Activated naive CD8-positive, alpha-beta T cell treated with anti-CD3 and anti-CD28 coated beads for 36 hours (primary cell): ENCODE results near the gene EFEMP2. TPM values are rescaled to one million over a fixed set of nuclear protein-coding genes. Genes with fewer than 3 reads are reported as not detected.

Experiments used
- DNase-seq: peaks from one replicate; pipeline ENCODE4 v3.0.0; 2021
- H3K27ac Mint-ChIP-seq: one replicate; pipeline ENCODE4 v1.8.0; 2022; ENCODE audit warnings: mild to moderate bottlenecking, moderate library complexity, mixed read lengths
- H3K27me3 Mint-ChIP-seq: one replicate; pipeline ENCODE4 v1.8.0; 2022; ENCODE audit warnings: mild to moderate bottlenecking, mixed read lengths
- H3K36me3 Mint-ChIP-seq: one replicate; pipeline ENCODE4 v1.8.0; 2021; ENCODE audit warnings: mild to moderate bottlenecking, mixed read lengths
- H3K4me1 Mint-ChIP-seq: one replicate; pipeline ENCODE4 v1.8.0; 2021; ENCODE audit warnings: mixed read lengths
- H3K4me3 Mint-ChIP-seq: one replicate; pipeline ENCODE4 v1.8.0; 2022; ENCODE audit warnings: mild to moderate bottlenecking, moderate library complexity, mixed read lengths
- H3K9me3 Mint-ChIP-seq: one replicate; pipeline ENCODE4 v1.8.0; 2022; ENCODE audit warnings: mixed read lengths
- total RNA-seq, 2 experiments: library from RNA; stranded (reverse); gene quantifications; one replicate each; pipeline ENCODE4 v1.2.3, GENCODE V29; 2021

The EFEMP2 gene
- 1 to 10 TPM; 8.5 to 8.9 TPM for total RNA-seq

DNA sequence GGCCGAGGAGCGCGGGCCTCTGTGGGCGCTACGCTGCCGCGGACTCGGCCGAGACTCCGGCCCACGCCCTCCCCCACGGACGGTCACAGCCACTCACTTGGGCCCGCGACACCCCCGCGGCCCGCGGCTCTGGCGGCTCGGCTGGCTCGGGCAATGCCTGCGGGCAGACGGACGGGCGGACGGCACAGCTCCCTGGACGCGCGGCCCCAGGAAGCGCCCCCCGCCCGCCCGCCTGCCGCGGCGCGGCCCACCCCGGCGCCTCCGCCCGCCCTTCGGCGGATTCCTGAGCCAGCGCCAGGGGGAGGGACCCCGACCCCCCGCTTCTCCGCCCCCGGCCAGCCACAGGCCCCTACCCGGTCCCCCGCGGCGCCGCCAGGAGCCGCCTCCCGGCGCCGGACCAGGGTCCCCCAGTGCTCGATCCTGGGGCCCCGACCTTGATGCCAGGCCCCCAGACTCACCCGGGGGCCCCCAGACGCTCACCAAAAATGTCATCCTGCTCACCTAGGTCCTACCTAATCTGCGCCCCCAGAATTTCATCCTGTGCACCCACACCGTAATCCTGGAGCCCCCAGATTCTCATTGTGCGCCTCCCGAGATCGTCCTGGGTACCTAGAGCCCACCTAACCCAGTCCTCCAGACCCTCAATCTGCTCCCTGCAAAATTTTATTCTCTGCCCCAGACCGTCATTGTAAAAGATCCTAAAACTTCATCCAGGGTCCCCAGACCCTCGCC is at the start of gene EFEMP2:
EFEMP2 (minus strand) TSS at position 215 of the 732 bp plus-strand sequence. CDS start 446 bp downstream, outside the sequence.
- H3K4me1 Mint-ChIP-seq: peaks cover 28% of the 10 kb centered on the region
- peak within 1 kb of the TSS; percentile 85 for H3K27ac Mint-ChIP-seq
- H3K27me3 Mint-ChIP-seq: no peaks in the 10 kb centered on the region
- peaks cover under 1% of the 10 kb centered on the region for H3K36me3 Mint-ChIP-seq
- no peaks in the 10 kb centered on the region for H3K9me3 Mint-ChIP-seq
- H3K4me3 Mint-ChIP-seq: peak within 1 kb of the TSS; percentile 95
- DNase-seq: no peak

DNA sequence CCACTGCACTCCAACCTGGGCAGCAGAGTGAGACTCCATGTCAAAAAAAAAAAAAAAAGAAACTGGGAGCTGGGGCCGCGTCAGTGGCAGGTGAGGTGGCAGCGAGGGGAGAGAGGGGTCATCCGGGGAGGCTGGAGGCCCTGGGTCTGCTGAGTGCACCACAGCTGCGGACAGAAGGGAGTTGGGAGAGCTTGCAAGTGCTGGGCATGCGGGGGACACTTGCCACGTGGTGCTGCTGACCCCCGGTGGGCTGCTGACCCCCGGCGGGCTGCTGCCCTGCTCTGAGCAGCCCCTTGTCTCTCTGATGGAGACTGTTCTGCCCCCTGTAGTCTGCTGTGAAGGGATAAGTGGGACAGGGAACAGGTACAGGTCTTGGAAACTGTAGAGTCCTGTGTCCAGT is 49.3 kb upstream of the EFEMP2 start:
- H3K36me3 Mint-ChIP-seq: peaks cover 2% of the 10 kb centered on the region
- DNase-seq: no peak
- H3K4me3 Mint-ChIP-seq: no peak overlapping the region
- H3K27ac Mint-ChIP-seq: no peak overlapping the region
- peaks cover 17% of the 10 kb centered on the region for H3K4me1 Mint-ChIP-seq
- no peaks in the 10 kb centered on the region for H3K27me3 Mint-ChIP-seq
- no peaks in the 10 kb centered on the region for H3K9me3 Mint-ChIP-seq

- peaks cover 23% of the 10 kb centered on the region for H3K4me1 Mint-ChIP-seq
- no peak overlapping the region for H3K27ac Mint-ChIP-seq
- DNase-seq: no peak
- peak overlapping the region; percentile 95 for H3K4me3 Mint-ChIP-seq
- no peaks in the 10 kb centered on the region for H3K9me3 Mint-ChIP-seq
- H3K27me3 Mint-ChIP-seq: no peaks in the 10 kb centered on the region
- peaks cover 2% of the 10 kb centered on the region for H3K36me3 Mint-ChIP-seq
Measured at GRCh38 chr11:65921033-65921555, 48.5 kb upstream of the EFEMP2 start.

DNA sequence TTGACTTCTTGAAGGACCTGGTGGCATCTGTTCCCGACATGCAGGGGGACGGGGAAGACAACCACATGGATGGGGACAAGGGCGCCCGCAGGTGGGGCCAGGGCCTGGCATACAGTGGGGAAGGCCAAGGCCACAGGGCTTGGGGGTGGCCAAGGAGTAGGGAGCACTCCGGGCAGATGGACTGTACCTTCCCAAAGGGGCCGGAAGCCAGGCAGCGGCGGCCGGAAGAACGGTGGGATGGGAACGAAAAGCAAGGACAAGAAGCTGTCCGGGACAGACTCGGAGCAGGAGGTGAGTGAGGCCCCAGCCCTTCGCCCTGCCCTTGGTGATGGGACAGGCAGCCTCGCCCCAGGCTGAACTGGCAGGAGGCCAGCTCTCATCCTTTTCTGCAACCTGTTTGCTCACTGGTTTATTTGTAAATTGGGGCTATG is 47.8 kb upstream of the EFEMP2 start:
- H3K9me3 Mint-ChIP-seq: no peaks in the 10 kb centered on the region
- peaks cover 23% of the 10 kb centered on the region for H3K4me1 Mint-ChIP-seq
- H3K36me3 Mint-ChIP-seq: peaks cover 2% of the 10 kb centered on the region
- H3K27ac Mint-ChIP-seq: peak overlapping the region; percentile 88
- peak overlapping the region; percentile 95 for H3K4me3 Mint-ChIP-seq
- H3K27me3 Mint-ChIP-seq: no peaks in the 10 kb centered on the region
- no peak for DNase-seq

DNA sequence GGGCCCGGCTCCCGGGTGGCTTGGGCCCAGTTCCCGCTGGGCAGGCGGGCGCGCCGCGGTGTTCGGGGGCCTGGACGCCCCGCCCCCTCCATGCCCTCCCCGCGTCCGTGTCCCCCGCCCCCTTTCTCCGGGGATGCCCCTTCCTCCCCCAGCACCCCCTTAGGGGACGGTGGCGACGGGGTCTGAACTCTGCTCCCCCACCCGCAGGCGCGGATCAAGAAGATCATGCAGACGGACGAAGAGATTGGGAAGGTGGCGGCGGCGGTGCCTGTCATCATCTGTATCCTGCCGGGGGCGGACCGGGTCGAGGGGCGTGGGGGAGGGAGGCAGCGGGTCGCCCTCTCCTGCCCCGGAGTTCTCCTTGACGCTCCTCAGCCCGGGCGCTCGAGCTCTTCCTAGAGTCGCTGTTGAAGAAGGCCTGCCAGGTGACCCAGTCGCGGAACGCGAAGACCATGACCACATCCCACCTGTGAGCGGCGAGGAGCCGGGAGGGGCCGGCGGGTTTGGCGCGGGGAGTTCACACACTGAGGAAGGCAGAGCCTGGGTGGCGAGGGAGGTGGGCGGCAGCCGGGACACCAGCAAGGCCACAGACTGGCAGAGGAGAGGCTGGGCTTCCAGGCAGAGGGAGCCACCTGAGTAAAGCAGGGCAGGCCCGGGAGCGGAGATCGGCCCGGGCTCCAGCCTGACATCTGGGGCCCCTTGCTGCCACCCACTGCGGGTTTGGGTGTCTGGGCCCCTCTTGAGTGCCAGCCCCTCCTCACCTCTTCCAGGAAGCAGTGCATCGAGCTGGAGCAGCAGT is 47.2 kb upstream of the EFEMP2 start:
- Mint-ChIP-seq H3K27ac (peak overlapping the region; percentile 88), H3K4me3 (peak overlapping the region; percentile 95), H3K36me3 (peaks cover 2% of the 10 kb centered on the region), H3K9me3 (no peaks in the 10 kb centered on the region), H3K27me3 (no peaks in the 10 kb centered on the region), H3K4me1 (peaks cover 29% of the 10 kb centered on the region)
- peak; percentile 71 for DNase-seq

GRCh38 chr11:65919141-65919572 is 46.6 kb upstream of the EFEMP2 start, which contains the start of gene DRAP1:
DRAP1 (plus strand) TSS chr11:65919426; CDS start chr11:65919502, 76 bp downstream.
- Mint-ChIP-seq H3K27ac (peak within 1 kb of the TSS; percentile 88), H3K36me3 (peaks cover 2% of the 10 kb centered on the region), H3K4me3 (peak within 1 kb of the TSS; percentile 95), H3K9me3 (no peaks in the 10 kb centered on the region), H3K27me3 (no peaks in the 10 kb centered on the region), H3K4me1 (peaks cover 29% of the 10 kb centered on the region)
- peak; percentile 98 for DNase-seq

DNA sequence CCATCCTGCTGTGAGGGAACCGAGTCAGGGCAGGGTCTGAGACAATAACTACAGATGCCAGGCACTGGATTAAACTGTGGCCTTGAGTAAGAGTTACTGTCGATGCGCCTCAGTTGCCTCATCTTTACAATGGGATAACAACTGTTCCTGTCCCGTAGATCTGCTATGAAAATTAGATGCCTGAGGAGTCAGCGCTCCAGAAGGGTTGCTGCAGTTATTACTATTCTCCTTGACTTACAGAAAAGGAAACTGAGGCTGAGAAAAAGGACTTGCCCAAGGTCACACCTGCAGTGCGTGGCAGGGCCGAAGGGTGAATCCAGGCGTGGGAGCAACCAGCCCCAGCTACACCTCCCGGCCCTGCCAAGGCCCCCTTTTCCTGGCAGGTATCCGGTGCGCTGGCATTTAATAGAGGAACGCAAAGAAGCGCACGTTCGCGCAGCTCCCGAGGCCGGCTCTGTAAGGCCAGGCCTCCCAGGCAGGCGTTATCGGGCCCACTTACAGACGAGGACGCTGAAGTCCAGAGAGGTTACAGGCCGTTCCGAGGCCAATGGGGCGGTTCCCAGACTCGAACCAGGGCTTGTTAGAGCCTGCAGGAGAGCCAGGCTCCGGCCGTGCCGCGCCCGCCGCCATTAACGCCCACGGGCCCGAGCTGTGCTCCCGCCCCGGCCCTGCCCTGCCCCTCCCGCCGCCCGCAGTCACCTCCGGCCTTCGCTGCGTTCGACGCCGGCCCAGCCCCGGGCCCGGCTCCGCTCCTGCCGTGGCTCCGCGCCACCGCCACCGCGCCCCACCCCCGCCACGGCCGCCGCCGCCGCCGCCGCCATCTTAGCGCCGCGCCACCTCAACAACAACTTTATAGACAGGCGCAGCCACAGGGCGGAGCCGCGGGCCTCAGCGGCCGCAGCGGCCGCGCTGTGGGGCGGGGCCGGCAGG is 45.9 kb upstream of the EFEMP2 start, which contains the start of gene C11orf68:
C11orf68 (minus strand) TSS at position 852 of the 930 bp plus-strand sequence; CDS start at position 821, 31 bp downstream.
- DNase-seq: no peak
- H3K4me1 Mint-ChIP-seq: peaks cover 29% of the 10 kb centered on the region
- H3K27ac Mint-ChIP-seq: peak within 1 kb of the TSS; percentile 88
- peak within 1 kb of the TSS; percentile 95 for H3K4me3 Mint-ChIP-seq
- H3K9me3 Mint-ChIP-seq: no peaks in the 10 kb centered on the region
- H3K27me3 Mint-ChIP-seq: no peaks in the 10 kb centered on the region
- peaks cover 1% of the 10 kb centered on the region for H3K36me3 Mint-ChIP-seq

GRCh38 chr11:65917434-65918210 is 45.0 kb upstream of the EFEMP2 start:
- Mint-ChIP-seq H3K4me1 (peaks cover 29% of the 10 kb centered on the region), H3K36me3 (no peaks in the 10 kb centered on the region), H3K27ac (no peak overlapping the region), H3K4me3 (peak overlapping the region; percentile 85), H3K27me3 (no peaks in the 10 kb centered on the region), H3K9me3 (no peaks in the 10 kb centered on the region)
- DNase-seq: no peak

DNA sequence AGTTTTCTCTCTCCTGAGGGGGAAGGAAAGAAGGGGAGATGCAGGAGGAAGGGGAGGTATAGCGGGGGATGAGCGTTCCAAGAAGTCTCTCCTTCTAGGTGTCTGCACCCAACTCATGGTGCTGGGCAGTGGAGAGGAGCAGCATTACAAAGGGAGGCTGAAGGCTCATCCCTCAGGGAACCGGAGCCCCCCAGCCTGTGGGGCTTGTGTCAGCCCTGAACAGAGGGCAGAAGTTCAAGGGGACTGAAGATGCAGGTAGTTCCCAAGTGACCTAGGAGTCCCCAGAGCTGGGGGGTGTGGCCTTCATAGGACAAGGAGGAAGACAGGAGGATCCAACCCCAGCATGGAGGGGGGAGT is 44.5 kb upstream of the EFEMP2 start:
- Mint-ChIP-seq H3K4me3 (peak overlapping the region; percentile 85), H3K27ac (peak overlapping the region; percentile 16), H3K9me3 (no peaks in the 10 kb centered on the region), H3K36me3 (no peaks in the 10 kb centered on the region), H3K4me1 (peaks cover 25% of the 10 kb centered on the region), H3K27me3 (no peaks in the 10 kb centered on the region)
- DNase-seq: no peak

DNA sequence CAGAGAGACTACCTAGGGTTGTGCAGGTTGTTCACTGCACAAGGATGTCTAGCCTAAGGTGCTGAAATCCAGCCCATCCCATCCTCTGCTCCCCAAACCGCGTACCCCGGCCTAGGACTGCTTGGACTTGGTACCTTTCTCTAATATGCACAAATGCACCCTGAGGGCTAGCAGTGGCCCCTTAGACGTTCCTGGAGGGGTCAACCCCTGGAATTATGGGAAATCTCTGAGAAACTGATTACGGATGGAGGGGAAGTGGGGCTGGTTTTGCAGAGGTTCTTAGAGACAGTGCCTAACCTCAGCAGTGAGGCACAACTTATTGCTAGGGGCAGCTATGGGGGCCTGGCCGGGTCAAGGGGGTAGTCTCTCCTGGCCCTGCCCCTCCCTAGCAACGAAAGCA is 43.8 kb upstream of the EFEMP2 start:
- Mint-ChIP-seq H3K27ac (peak overlapping the region; percentile 44), H3K4me3 (peak overlapping the region; percentile 85)

DNA sequence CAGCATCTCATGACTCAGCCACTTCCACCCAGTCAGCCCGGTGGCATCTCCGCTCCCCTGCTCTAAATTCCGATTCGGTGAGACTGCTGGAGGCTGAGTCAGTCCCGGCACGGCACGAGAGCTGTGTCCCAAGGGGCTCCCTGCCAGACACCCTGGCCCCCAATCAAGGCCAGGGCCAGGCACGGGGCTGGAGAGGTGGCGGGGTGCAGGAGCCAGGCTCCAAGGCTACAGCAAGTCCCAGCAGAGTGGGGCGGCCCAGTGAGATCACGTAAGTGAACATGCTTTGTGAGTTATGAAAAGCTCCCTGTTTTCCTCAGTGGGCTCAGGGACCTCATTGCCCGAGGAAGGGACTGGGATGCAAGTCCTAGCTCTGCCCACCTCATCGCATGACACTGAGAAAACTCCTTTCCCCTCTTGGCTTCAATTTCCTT is 43.2 kb upstream of the EFEMP2 start:
- no peak overlapping the region for H3K27ac Mint-ChIP-seq
- DNase-seq: no peak
- H3K4me3 Mint-ChIP-seq: no peak overlapping the region
- H3K4me1 Mint-ChIP-seq: peaks cover 24% of the 10 kb centered on the region
- H3K36me3 Mint-ChIP-seq: no peaks in the 10 kb centered on the region
- no peaks in the 10 kb centered on the region for H3K9me3 Mint-ChIP-seq
- H3K27me3 Mint-ChIP-seq: no peaks in the 10 kb centered on the region

More for the DNA sequence above, 43.8 kb upstream of the EFEMP2 start:
- no peak for DNase-seq
- H3K27me3 Mint-ChIP-seq: no peaks in the 10 kb centered on the region
- H3K9me3 Mint-ChIP-seq: no peaks in the 10 kb centered on the region
- H3K4me1 Mint-ChIP-seq: peaks cover 24% of the 10 kb centered on the region
- no peaks in the 10 kb centered on the region for H3K36me3 Mint-ChIP-seq

- no peak for DNase-seq
- H3K27me3 Mint-ChIP-seq: no peaks in the 10 kb centered on the region
- H3K27ac Mint-ChIP-seq: no peak overlapping the region
- no peaks in the 10 kb centered on the region for H3K36me3 Mint-ChIP-seq
- peaks cover 20% of the 10 kb centered on the region for H3K4me1 Mint-ChIP-seq
- H3K9me3 Mint-ChIP-seq: no peaks in the 10 kb centered on the region
- H3K4me3 Mint-ChIP-seq: no peak overlapping the region
Measured at GRCh38 chr11:65915101-65915820, 42.7 kb upstream of the EFEMP2 start.

- Mint-ChIP-seq H3K4me1 (peaks cover 25% of the 10 kb centered on the region), H3K9me3 (no peaks in the 10 kb centered on the region), H3K36me3 (no peaks in the 10 kb centered on the region), H3K4me3 (no peak overlapping the region), H3K27ac (no peak overlapping the region), H3K27me3 (peaks cover 3% of the 10 kb centered on the region)
- DNase-seq: no peak
Measured at GRCh38 chr11:65912845-65913244, 40.2 kb upstream of the EFEMP2 start.
